Measurements from ENCODE around the gene CERS4. TPM values are rescaled to one million over a fixed set of nuclear protein-coding genes. Genes with fewer than 3 reads are reported as not detected.
"Not testable (repeated sequence)": the region's sequence is repeated elsewhere in the genome, so short reads cannot be mapped to it uniquely, and the experiment has no call there.

The CERS4 gene
- total RNA-seq, 1 experiment from 2014 or later, result not detected

DNA sequence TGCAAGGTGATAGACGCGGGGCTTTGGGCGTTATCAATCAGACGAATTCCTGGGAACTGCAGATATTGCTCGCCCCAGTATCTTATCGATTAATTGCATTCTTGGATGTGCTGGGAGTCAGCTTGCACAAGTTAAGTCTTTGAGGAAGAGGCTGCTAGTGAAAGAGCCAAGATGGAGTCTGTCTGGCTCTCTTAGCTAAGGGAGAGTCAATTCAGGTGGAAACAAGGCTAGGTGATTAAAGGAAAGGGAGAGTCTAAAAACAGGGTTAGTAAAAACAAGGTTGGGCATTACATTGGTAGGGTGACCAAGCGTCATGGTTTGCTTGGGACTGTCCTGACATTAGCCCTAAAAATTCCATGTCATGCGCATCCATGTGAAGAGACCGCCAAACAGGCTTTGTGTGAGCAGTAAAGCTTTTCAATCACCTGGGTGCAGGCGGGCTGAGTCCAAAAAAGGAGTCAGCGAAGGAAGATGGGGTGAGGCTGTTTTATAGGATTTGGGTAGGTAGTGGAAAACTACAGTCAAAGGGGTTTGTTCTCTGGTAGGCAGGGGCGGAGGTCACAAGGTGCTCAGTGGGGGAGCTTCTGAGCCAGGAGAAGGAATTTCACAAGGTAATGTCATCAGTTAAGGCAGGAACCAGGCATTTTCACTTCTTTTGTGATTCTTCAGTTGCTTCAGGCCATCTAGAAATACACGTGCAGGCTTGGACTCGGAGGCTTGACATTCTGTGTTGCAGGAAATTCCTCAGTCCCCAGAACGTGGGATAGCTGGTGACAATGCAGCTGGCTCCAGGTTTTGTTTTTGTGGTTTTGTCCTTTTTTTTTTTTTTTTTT is 5.7 kb upstream of the CERS4 start:
- H3K27ac ChIP-seq; DNase-seq (ENCODE audit: low read depth in 1 of 2, low spot score in 2 of 2); H3K9me3 ChIP-seq (replicated peaks); H3K4me1 ChIP-seq (replicated peaks); H3K36me3 ChIP-seq; H3K4me3 ChIP-seq: not testable (repeated sequence)
- peaks cover 12% of the 10 kb centered on the region for H3K27me3 ChIP-seq (replicated peaks)

DNA sequence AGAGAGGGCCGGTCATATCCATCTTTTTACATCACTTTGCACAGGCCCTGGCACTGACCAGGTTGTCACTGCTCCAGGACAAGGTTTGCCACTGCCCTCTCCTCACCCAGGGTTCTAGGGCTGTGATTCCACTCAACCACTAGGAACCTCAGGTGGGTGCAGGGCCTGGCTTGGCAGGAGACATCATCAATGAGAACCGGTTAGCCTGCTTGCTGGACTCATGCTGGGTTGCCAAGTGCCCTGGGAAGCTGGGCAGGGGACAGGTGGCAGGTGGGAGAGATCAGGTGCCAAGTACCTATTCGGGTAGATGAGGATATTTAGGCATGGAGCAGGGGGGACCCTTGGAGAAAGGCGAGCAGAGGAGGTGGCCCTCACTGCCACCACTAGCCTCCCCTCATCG is 4.2 kb upstream of the CERS4 start:
- Histone ChIP-seq H3K4me1 (replicated peaks) (no peaks in the 10 kb centered on the region), H3K9me3 (replicated peaks) (no peaks in the 10 kb centered on the region), H3K4me3 (no peak overlapping the region), H3K36me3 (no peaks in the 10 kb centered on the region), H3K27ac (no peak overlapping the region), H3K27me3 (replicated peaks) (peaks cover 20% of the 10 kb centered on the region)
- DNase-seq (ENCODE audit: low read depth in 1 of 2, low spot score in 2 of 2), result no peak

GRCh38 chr19:8206147-8207087 is 2.8 kb upstream of the CERS4 start:
- H3K27ac ChIP-seq, result no peak overlapping the region
- no peaks in the 10 kb centered on the region for H3K9me3 ChIP-seq (replicated peaks)
- H3K4me1 ChIP-seq (replicated peaks), result no peaks in the 10 kb centered on the region
- no peaks in the 10 kb centered on the region for H3K36me3 ChIP-seq
- DNase-seq (ENCODE audit: low read depth in 1 of 2, low spot score in 2 of 2), result no peak
- no peak overlapping the region for H3K4me3 ChIP-seq
- peaks cover 28% of the 10 kb centered on the region for H3K27me3 ChIP-seq (replicated peaks)

DNA sequence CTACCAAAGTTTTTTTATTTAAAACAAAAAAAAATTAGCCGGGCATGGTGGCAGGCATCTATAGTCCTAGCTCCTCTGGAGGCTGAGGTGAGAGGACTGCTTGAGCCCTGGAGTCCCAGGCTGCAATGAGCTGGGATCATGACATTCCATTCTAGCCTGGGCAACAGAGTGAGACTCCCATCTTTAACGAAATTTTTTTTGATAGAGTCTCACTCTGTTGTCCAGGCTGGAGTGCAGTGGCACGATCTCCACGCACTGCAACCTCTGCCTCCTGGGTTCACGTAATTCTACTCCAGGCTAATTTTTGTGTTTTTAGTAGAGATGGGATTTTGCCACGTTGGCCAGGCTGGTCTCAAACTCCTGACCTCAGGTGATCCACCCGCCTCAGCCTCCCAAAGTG is 1.8 kb upstream of the CERS4 start:
- H3K4me3 ChIP-seq; DNase-seq (ENCODE audit: low read depth in 1 of 2, low spot score in 2 of 2); H3K4me1 ChIP-seq (replicated peaks); H3K36me3 ChIP-seq; H3K9me3 ChIP-seq (replicated peaks); H3K27ac ChIP-seq: not testable (repeated sequence)
- peaks cover 25% of the 10 kb centered on the region for H3K27me3 ChIP-seq (replicated peaks)

GRCh38 chr19:8208119-8208921 is 850 bp upstream of the CERS4 start:
- Histone ChIP-seq H3K27ac (no peak overlapping the region), H3K4me3 (no peak overlapping the region), H3K27me3 (replicated peaks) (peaks cover 24% of the 10 kb centered on the region), H3K9me3 (replicated peaks) (no peaks in the 10 kb centered on the region), H3K36me3 (no peaks in the 10 kb centered on the region), H3K4me1 (replicated peaks) (no peaks in the 10 kb centered on the region)
- no peak for DNase-seq (ENCODE audit: low read depth in 1 of 2, low spot score in 2 of 2)

DNA sequence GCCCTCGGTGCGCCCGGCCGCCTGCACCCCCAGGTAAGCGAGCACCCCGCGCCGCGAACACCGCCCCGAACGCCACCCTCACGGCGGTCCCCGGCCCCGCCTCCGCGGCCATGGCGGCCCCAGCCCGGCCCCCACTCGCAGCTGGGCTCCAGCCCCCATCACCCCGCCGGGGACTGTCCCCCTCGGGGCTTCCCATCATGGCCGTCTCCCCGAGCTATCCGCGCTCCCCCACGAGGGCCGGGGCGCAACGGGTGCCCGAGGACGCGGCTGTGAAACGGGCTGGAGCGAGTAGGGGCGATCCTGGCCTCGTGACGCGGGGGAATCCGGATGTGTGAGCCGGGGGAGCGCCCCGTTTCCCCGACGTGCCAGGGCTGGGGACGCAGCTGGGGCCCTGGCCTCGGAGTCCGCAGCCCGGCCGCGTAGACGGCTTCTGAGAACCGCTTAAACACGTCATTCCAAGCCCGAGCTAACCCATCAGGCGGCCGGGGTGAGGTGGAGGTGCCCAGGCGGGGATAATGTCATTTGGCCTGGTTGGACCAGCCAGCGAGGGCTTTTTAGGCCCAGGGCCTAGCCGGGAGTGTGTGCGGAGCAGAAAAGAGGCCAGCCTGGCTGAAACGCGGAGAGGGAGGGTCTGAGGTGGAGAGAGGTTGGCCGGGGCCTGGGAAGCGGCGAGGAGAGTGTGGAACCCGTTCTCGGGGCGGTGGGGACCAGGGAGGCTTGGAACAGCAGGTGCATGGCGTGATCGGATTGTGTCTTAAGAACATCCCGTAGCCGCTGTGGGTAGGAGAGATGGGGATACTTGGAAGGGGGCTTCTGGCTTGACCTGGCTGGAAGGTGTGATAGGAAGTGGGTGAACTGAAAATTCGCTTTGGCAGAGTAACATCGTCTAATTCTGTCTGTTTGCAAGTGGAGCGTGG is 550 bp downstream of the CERS4 start:
- DNase-seq (ENCODE audit: low read depth in 1 of 2, low spot score in 2 of 2), result no peak
- Histone ChIP-seq H3K4me3 (no peak overlapping the region), H3K9me3 (replicated peaks) (no peaks in the 10 kb centered on the region), H3K27ac (no peak overlapping the region), H3K36me3 (no peaks in the 10 kb centered on the region), H3K4me1 (replicated peaks) (no peaks in the 10 kb centered on the region), H3K27me3 (replicated peaks) (peaks cover 23% of the 10 kb centered on the region)

DNA sequence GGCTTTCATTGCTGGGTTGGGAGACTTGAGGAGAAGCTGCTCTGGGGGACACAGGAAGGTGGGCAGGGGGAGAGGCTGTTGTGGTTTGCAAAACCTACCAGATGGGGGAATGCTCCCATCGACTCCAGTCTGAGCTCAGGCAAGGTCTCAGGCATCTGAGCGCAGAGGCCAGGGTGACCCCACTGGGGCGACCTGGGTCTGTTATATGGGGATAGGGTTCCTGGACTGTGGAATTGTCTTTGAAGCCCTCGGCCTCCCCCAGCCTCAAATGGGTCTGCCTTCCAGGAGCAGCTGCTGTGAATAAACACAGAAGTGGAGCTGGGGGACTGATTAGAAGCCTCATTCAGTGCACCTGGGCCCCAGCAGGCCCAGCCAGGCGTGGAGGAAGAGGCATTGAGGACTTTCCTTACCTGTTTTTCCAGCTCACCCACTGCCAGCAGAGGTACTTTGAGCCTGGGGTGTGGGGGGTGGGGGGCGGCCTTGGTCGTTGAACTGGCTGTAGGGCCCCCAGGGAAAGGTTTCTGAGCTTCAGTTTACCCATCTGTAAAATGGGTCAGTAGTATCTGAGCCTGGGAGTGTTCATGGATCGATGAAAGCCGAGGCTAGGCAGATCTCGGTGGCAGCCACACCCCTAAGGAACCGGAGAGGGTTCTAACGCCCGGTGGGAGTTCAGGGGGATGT is 1.4 kb downstream of the CERS4 start:
- H3K27me3 ChIP-seq (replicated peaks), result peaks cover 23% of the 10 kb centered on the region
- H3K36me3 ChIP-seq, result no peaks in the 10 kb centered on the region
- no peaks in the 10 kb centered on the region for H3K9me3 ChIP-seq (replicated peaks)
- H3K4me1 ChIP-seq (replicated peaks), result no peaks in the 10 kb centered on the region
- no peak overlapping the region for H3K4me3 ChIP-seq
- no peak overlapping the region for H3K27ac ChIP-seq
- DNase-seq (ENCODE audit: low read depth in 1 of 2, low spot score in 2 of 2), result no peak

GRCh38 chr19:8212212-8212611 is 3.0 kb downstream of the CERS4 start:
- H3K4me1 ChIP-seq (replicated peaks), result no peaks in the 10 kb centered on the region
- H3K36me3 ChIP-seq, result no peaks in the 10 kb centered on the region
- H3K27me3 ChIP-seq (replicated peaks), result peaks cover 23% of the 10 kb centered on the region
- no peaks in the 10 kb centered on the region for H3K9me3 ChIP-seq (replicated peaks)
- no peak for DNase-seq (ENCODE audit: low read depth in 1 of 2, low spot score in 2 of 2)
- H3K4me3 ChIP-seq, result no peak overlapping the region
- no peak overlapping the region for H3K27ac ChIP-seq

- no peak overlapping the region for H3K27ac ChIP-seq
- H3K36me3 ChIP-seq, result no peaks in the 10 kb centered on the region
- no peaks in the 10 kb centered on the region for H3K4me1 ChIP-seq (replicated peaks)
These were observed 3.7 kb downstream of the CERS4 start for GRCh38 chr19:8212916-8213315.

GRCh38 chr19:8213827-8214672 is 4.9 kb downstream of the CERS4 start:
- H3K4me1 ChIP-seq (replicated peaks), result no peaks in the 10 kb centered on the region
- H3K36me3 ChIP-seq, result no peaks in the 10 kb centered on the region
- H3K9me3 ChIP-seq (replicated peaks), result no peaks in the 10 kb centered on the region
- H3K4me3 ChIP-seq, result no peak overlapping the region
- H3K27ac ChIP-seq, result no peak overlapping the region
- no peak for DNase-seq (ENCODE audit: low read depth in 1 of 2, low spot score in 2 of 2)
- peaks cover 15% of the 10 kb centered on the region for H3K27me3 ChIP-seq (replicated peaks)

More at GRCh38 chr19:8212916-8213315, 3.7 kb downstream of the CERS4 start:
- no peak for DNase-seq (ENCODE audit: low read depth in 1 of 2, low spot score in 2 of 2)
- no peaks in the 10 kb centered on the region for H3K9me3 ChIP-seq (replicated peaks)
- H3K4me3 ChIP-seq, result no peak overlapping the region
- H3K27me3 ChIP-seq (replicated peaks), result peaks cover 23% of the 10 kb centered on the region

GRCh38 chr19:8214802-8215201 is 5.6 kb downstream of the CERS4 start:
- DNase-seq (ENCODE audit: low read depth in 1 of 2, low spot score in 2 of 2), result no peak
- Histone ChIP-seq H3K4me1 (replicated peaks) (no peaks in the 10 kb centered on the region), H3K27me3 (replicated peaks) (peaks cover 10% of the 10 kb centered on the region), H3K27ac (no peak overlapping the region), H3K36me3 (no peaks in the 10 kb centered on the region), H3K4me3 (no peak overlapping the region), H3K9me3 (replicated peaks) (no peaks in the 10 kb centered on the region)

GRCh38 chr19:8215783-8216182 is 6.6 kb downstream of the CERS4 start:
- no peaks in the 10 kb centered on the region for H3K4me1 ChIP-seq (replicated peaks)
- no peaks in the 10 kb centered on the region for H3K9me3 ChIP-seq (replicated peaks)
- DNase-seq (ENCODE audit: low read depth in 1 of 2, low spot score in 2 of 2), result no peak
- no peak overlapping the region for H3K4me3 ChIP-seq
- no peaks in the 10 kb centered on the region for H3K36me3 ChIP-seq
- no peak overlapping the region for H3K27ac ChIP-seq
- peaks cover 2% of the 10 kb centered on the region for H3K27me3 ChIP-seq (replicated peaks)

All from SJSA1 (cell line).